ENCODE results near the gene CAPN11. TPM values are rescaled to one million over a fixed set of nuclear protein-coding genes. Genes with fewer than 3 reads are reported as not detected.

CAPN11 gene
- total and polyA plus RNA-seq, 2 donors (not counting 1 experiment from before 2014, with no cell fraction given) = not detected

DNA sequence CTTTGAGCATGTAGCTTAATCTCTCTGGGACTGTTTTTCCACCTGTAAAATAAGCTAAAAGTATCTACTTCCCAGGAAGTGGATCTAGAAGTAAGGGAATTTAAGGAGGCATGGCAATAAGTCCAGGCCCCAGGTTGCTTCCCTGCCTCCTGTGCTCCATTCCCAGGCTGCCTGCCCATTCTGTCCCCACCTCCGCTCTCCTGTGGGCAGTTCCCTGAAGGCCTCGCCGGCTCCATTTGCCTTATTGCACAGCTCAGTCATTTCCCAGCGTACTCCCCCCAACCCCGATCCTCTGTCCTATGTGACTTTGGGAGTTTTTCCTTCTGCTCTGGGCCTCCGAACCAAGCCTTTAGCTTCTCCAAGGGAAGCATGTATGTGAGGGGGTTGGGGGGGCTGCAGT is 69.4 kb downstream of the CAPN11 start:
- Histone ChIP-seq H3K4me3 (replicated peaks in 1 of 4; ENCODE audit: control extremely low read depth in 1 of 4, insufficient read depth in 1 of 4, low read depth in 3 of 4, low read length in 4 of 4) (no peak overlapping the region), H3K9me3 (ENCODE audit: control insufficient read depth, insufficient read depth, low read depth, low read length) (no peaks in the 10 kb centered on the region), H3K27me3 (ENCODE audit: control insufficient read depth, insufficient read depth, low read length) (no peaks in the 10 kb centered on the region), H3K79me2 (ENCODE audit: control insufficient read depth, insufficient read depth, low read length) (peaks cover 4% of the 10 kb centered on the region), H3K36me3 (ENCODE audit: control insufficient read depth, insufficient read depth, low read length) (peaks cover 6% of the 10 kb centered on the region), H3K4me1 (ENCODE audit: control insufficient read depth, extremely low read depth, insufficient read depth, low read length) (peaks cover 12% of the 10 kb centered on the region), H3K27ac (ENCODE audit: insufficient read depth, low read length) (no peak overlapping the region), H3K9ac (ENCODE audit: insufficient read depth, low read length) (no peak overlapping the region), H3K4me2 (ENCODE audit: extremely low read depth, insufficient read depth, low read length) (no peak overlapping the region), H4K20me1 (ENCODE audit: control insufficient read depth, extremely low read depth, insufficient read depth, low read length) (no peaks in the 10 kb centered on the region), H2AFZ (ENCODE audit: low read length) (no peak overlapping the region)
- TF ChIP-seq CTCF (conservative IDR thresholded peaks at IDR 0.05 in 1 of 2, IDR thresholded peaks at IDR 0.05 in 1 of 2; ENCODE audit: low read depth in 1 of 2, low read length in 2 of 2) (no peak), EZH2 (IDR thresholded peaks at IDR 0.05; ENCODE audit: low read length, missing control alignments) (no peak)
- DNase-seq (ENCODE audit: low read depth in 2 of 2) = no peak

DNA sequence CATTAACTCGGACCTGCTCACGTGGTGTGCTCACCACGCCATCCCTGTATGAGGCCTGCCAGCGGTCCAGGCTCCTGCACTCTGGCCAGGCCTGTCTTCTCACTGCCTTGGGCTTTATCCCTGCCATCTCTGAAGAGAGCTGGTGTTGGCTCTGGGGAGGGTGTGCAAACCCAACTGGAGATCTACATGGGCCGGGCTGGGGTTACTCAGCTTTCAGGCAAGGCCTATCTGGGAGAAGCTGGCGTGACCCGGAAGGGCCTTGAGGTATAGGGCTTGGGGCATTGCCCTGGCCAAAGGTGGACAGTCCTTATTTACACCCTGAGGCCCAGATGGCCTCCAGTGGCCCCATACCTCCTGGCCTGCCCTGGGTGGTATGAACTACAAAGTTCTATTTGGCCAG is 69.8 kb downstream of the CAPN11 start:
- H3K4me3 ChIP-seq (replicated peaks in 1 of 4; ENCODE audit: control extremely low read depth in 1 of 4, insufficient read depth in 1 of 4, low read depth in 3 of 4, low read length in 4 of 4) = no peak overlapping the region
- H3K36me3 ChIP-seq (ENCODE audit: control insufficient read depth, insufficient read depth, low read length) = peaks cover 6% of the 10 kb centered on the region
- peaks cover 4% of the 10 kb centered on the region for H3K79me2 ChIP-seq (ENCODE audit: control insufficient read depth, insufficient read depth, low read length)
- H3K4me1 ChIP-seq (ENCODE audit: control insufficient read depth, extremely low read depth, insufficient read depth, low read length) = peaks cover 12% of the 10 kb centered on the region
- no peaks in the 10 kb centered on the region for H4K20me1 ChIP-seq (ENCODE audit: control insufficient read depth, extremely low read depth, insufficient read depth, low read length)
- TF ChIP-seq CTCF (conservative IDR thresholded peaks at IDR 0.05 in 1 of 2, IDR thresholded peaks at IDR 0.05 in 1 of 2; ENCODE audit: low read depth in 1 of 2, low read length in 2 of 2) (no peak), EZH2 (IDR thresholded peaks at IDR 0.05; ENCODE audit: low read length, missing control alignments) (no peak)
- H3K9ac ChIP-seq (ENCODE audit: insufficient read depth, low read length) = no peak overlapping the region
- no peaks in the 10 kb centered on the region for H3K27me3 ChIP-seq (ENCODE audit: control insufficient read depth, insufficient read depth, low read length)
- no peak for DNase-seq (ENCODE audit: low read depth in 2 of 2)
- H3K27ac ChIP-seq (ENCODE audit: insufficient read depth, low read length) = no peak overlapping the region
- H2AFZ ChIP-seq (ENCODE audit: low read length) = no peak overlapping the region
- H3K9me3 ChIP-seq (ENCODE audit: control insufficient read depth, insufficient read depth, low read depth, low read length) = no peaks in the 10 kb centered on the region
- H3K4me2 ChIP-seq (ENCODE audit: extremely low read depth, insufficient read depth, low read length) = no peak overlapping the region

GRCh38 chr6:44228836-44229235 is 70.2 kb downstream of the CAPN11 start:
- Histone ChIP-seq H3K4me1 (ENCODE audit: control insufficient read depth, extremely low read depth, insufficient read depth, low read length) (peaks cover 14% of the 10 kb centered on the region), H3K9me3 (ENCODE audit: control insufficient read depth, insufficient read depth, low read depth, low read length) (no peaks in the 10 kb centered on the region), H2AFZ (ENCODE audit: low read length) (no peak overlapping the region), H3K27ac (ENCODE audit: insufficient read depth, low read length) (no peak overlapping the region), H4K20me1 (ENCODE audit: control insufficient read depth, extremely low read depth, insufficient read depth, low read length) (no peaks in the 10 kb centered on the region), H3K4me2 (ENCODE audit: extremely low read depth, insufficient read depth, low read length) (no peak overlapping the region), H3K27me3 (ENCODE audit: control insufficient read depth, insufficient read depth, low read length) (no peaks in the 10 kb centered on the region), H3K79me2 (ENCODE audit: control insufficient read depth, insufficient read depth, low read length) (peaks cover 4% of the 10 kb centered on the region), H3K4me3 (replicated peaks in 1 of 4; ENCODE audit: control extremely low read depth in 1 of 4, insufficient read depth in 1 of 4, low read depth in 3 of 4, low read length in 4 of 4) (no peak overlapping the region), H3K9ac (ENCODE audit: insufficient read depth, low read length) (no peak overlapping the region), H3K36me3 (ENCODE audit: control insufficient read depth, insufficient read depth, low read length) (peaks cover 6% of the 10 kb centered on the region)
- TF ChIP-seq CTCF (conservative IDR thresholded peaks at IDR 0.05 in 1 of 2, IDR thresholded peaks at IDR 0.05 in 1 of 2; ENCODE audit: low read depth in 1 of 2, low read length in 2 of 2) (no peak), EZH2 (IDR thresholded peaks at IDR 0.05; ENCODE audit: low read length, missing control alignments) (no peak)
- no peak for DNase-seq (ENCODE audit: low read depth in 2 of 2)

Measured in fibroblast of lung (primary cell).